Vagina (tissue), 2 donors: ENCODE results near the gene NUP42.

Source experiments
- POLR2A ChIP-seq, 2 donors: fragments of 450-650 bp; IDR thresholded peaks; one replicate each; pipeline ENCODE4 v1.6.1; 2017; ENCODE audit warnings: antibody characterized with exemption in 2 of 2, mild to moderate bottlenecking in 2 of 2, moderate library complexity in 2 of 2
- TF ChIP-seq, protein P1 (sequence below), 3 experiments: fragments of 450-650 bp in 2 of 3; fragments of 200-600 bp in 1 of 3; sonication (generic) in 1 of 3; IDR thresholded peaks; one replicate each; pipeline ENCODE4 v1.5.1; 2017 to 2019; ENCODE audit warnings: antibody characterized with exemption in 3 of 3, mild to moderate bottlenecking in 2 of 3, moderate library complexity in 2 of 3

GRCh38 chr7:23167691-23168090, 14.2 kb upstream of the NUP42 start:
- TF ChIP-seq POLR2A (IDR thresholded peaks at IDR 0.05): no peak
- TF ChIP-seq, protein P1, sequence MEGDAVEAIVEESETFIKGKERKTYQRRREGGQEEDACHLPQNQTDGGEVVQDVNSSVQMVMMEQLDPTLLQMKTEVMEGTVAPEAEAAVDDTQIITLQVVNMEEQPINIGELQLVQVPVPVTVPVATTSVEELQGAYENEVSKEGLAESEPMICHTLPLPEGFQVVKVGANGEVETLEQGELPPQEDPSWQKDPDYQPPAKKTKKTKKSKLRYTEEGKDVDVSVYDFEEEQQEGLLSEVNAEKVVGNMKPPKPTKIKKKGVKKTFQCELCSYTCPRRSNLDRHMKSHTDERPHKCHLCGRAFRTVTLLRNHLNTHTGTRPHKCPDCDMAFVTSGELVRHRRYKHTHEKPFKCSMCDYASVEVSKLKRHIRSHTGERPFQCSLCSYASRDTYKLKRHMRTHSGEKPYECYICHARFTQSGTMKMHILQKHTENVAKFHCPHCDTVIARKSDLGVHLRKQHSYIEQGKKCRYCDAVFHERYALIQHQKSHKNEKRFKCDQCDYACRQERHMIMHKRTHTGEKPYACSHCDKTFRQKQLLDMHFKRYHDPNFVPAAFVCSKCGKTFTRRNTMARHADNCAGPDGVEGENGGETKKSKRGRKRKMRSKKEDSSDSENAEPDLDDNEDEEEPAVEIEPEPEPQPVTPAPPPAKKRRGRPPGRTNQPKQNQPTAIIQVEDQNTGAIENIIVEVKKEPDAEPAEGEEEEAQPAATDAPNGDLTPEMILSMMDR (IDR thresholded peaks at IDR 0.05): no peak
